ENCODE data around the gene BCKDHB.

The BCKDHB gene

GRCh38 chr6:80268865-80269730, 162.6 kb downstream of the BCKDHB start:
- no peak for DNase-seq

- no peak for DNase-seq
These were observed 164.6 kb downstream of the BCKDHB start for GRCh38 chr6:80271074-80271473.

- DNase-seq: no peak
These were observed 166.5 kb downstream of the BCKDHB start for GRCh38 chr6:80272988-80273387.

GRCh38 chr6:80276861-80277260, 170.4 kb downstream of the BCKDHB start:
- DNase-seq: no peak

GRCh38 chr6:80277501-80277900, 171.0 kb downstream of the BCKDHB start:
- no peak for DNase-seq

GRCh38 chr6:80280262-80281010, 174.0 kb downstream of the BCKDHB start:
- no peak for DNase-seq

GRCh38 chr6:80282913-80283554, 176.6 kb downstream of the BCKDHB start:
- no peak for DNase-seq

GRCh38 chr6:80287112-80287511, 180.6 kb downstream of the BCKDHB start:
- no peak for DNase-seq

GRCh38 chr6:80287607-80288006, 181.1 kb downstream of the BCKDHB start:
- no peak for DNase-seq

GRCh38 chr6:80289727-80290126, 183.3 kb downstream of the BCKDHB start:
- no peak for DNase-seq

- peak in 1 of 2 donors; percentile 5 for DNase-seq
These were observed 188.1 kb downstream of the BCKDHB start for GRCh38 chr6:80294531-80294930.

GRCh38 chr6:80302716-80303115, 196.2 kb downstream of the BCKDHB start:
- DNase-seq: no peak

- DNase-seq: no peak
These were observed 197.5 kb downstream of the BCKDHB start for GRCh38 chr6:80304014-80304413.

- DNase-seq: no peak
These were observed 208.1 kb downstream of the BCKDHB start for GRCh38 chr6:80314531-80314930.

- DNase-seq: no peak
These were observed 210.3 kb downstream of the BCKDHB start for GRCh38 chr6:80316686-80317231.

- no peak for DNase-seq
These were observed 212.7 kb downstream of the BCKDHB start for GRCh38 chr6:80319196-80319595.

- DNase-seq: no peak
These were observed 214.5 kb downstream of the BCKDHB start for GRCh38 chr6:80321011-80321410.

- DNase-seq: no peak
These were observed 219.3 kb downstream of the BCKDHB start for GRCh38 chr6:80325742-80326141.

GRCh38 chr6:80328652-80329051, 222.2 kb downstream of the BCKDHB start:
- no peak for DNase-seq

- DNase-seq: no peak
These were observed 223.0 kb downstream of the BCKDHB start for GRCh38 chr6:80329496-80329895.

- no peak for DNase-seq
These were observed 224.5 kb downstream of the BCKDHB start for GRCh38 chr6:80330961-80331360.

- no peak for DNase-seq
These were observed 225.1 kb downstream of the BCKDHB start for GRCh38 chr6:80331522-80331921.

- DNase-seq: no peak
These were observed 225.5 kb downstream of the BCKDHB start for GRCh38 chr6:80331974-80332373.

Data from CD4-positive, alpha-beta T cell treated with Interferon alpha-2 for 1 hour (primary cell).